ENCODE measurements around the gene EIF3I. TPM values are rescaled to one million over a fixed set of nuclear protein-coding genes. Genes with fewer than 3 reads are reported as not detected.

The EIF3I gene
- total RNA-seq, 1 donor from 2014 or later: 184 TPM

DNA sequence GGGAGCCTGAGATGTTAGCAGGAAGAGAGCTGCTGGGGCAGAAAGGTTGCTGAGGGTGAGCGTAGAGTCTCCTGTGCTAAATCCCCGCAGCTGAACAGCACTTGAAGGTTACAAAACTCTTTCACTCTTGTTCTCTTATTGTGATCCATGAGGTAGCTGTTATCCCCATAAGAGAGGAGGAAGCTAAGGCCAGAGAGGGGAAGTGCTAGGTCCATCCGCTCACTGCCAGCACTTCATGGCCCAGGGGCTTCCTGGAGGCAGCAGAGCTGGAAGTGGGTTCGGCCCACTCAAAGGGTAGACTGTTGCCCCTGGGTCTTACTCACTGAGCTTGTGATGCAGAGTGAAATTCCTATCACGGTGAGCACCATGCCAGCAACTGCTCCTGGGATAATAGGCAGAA is 5.6 kb upstream of the EIF3I start:
- H3K36me3 ChIP-seq (ENCODE audit: insufficient read depth, low read length): peaks cover 16% of the 10 kb centered on the region
- peaks cover 19% of the 10 kb centered on the region for H3K79me2 ChIP-seq (ENCODE audit: insufficient read depth, low read length)
- H3K4me1 Mint-ChIP-seq (ENCODE audit: low read depth, unreplicated experiment): peaks cover 6% of the 10 kb centered on the region
- H2AFZ ChIP-seq (ENCODE audit: low read depth, low read length): no peak overlapping the region
- no peak overlapping the region for H3K27ac Mint-ChIP-seq (ENCODE audit: unreplicated experiment)
- H3K4me1 ChIP-seq (ENCODE audit: insufficient read depth, low read length): peaks cover 9% of the 10 kb centered on the region
- H3K27ac ChIP-seq (ENCODE audit: low read depth, low read length): no peak overlapping the region
- H3K9me3 Mint-ChIP-seq (ENCODE audit: unreplicated experiment): no peaks in the 10 kb centered on the region
- DNase-seq (ENCODE audit: low read depth) (no peak), FAIRE-seq (no peak)
- no peak overlapping the region for H3K9ac ChIP-seq (ENCODE audit: low read length)
- H3K4me2 ChIP-seq (ENCODE audit: low read length): no peak overlapping the region
- H3K9me3 ChIP-seq (ENCODE audit: insufficient read depth, low read depth, low read length): no peaks in the 10 kb centered on the region
- H3K36me3 Mint-ChIP-seq (ENCODE audit: low read depth, unreplicated experiment): peaks cover 10% of the 10 kb centered on the region
- H3K4me3 ChIP-seq (ENCODE audit: insufficient read depth, low read depth, low read length): no peak overlapping the region
- H4K20me1 ChIP-seq (ENCODE audit: insufficient read depth, low read length): no peaks in the 10 kb centered on the region
- no peak overlapping the region for H3K4me3 Mint-ChIP-seq (ENCODE audit: unreplicated experiment)
- H3K27me3 ChIP-seq (ENCODE audit: insufficient read depth, low read length): no peaks in the 10 kb centered on the region
- no peak for TF ChIP-seq EZH2 (IDR thresholded peaks at IDR 0.05; ENCODE audit: insufficient read depth, low read length)
- TF ChIP-seq, protein P1, sequence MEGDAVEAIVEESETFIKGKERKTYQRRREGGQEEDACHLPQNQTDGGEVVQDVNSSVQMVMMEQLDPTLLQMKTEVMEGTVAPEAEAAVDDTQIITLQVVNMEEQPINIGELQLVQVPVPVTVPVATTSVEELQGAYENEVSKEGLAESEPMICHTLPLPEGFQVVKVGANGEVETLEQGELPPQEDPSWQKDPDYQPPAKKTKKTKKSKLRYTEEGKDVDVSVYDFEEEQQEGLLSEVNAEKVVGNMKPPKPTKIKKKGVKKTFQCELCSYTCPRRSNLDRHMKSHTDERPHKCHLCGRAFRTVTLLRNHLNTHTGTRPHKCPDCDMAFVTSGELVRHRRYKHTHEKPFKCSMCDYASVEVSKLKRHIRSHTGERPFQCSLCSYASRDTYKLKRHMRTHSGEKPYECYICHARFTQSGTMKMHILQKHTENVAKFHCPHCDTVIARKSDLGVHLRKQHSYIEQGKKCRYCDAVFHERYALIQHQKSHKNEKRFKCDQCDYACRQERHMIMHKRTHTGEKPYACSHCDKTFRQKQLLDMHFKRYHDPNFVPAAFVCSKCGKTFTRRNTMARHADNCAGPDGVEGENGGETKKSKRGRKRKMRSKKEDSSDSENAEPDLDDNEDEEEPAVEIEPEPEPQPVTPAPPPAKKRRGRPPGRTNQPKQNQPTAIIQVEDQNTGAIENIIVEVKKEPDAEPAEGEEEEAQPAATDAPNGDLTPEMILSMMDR (IDR thresholded peaks at IDR 0.05; ENCODE audit: insufficient read depth, low read depth, low read length): no peak
- no peaks in the 10 kb centered on the region for H3K27me3 Mint-ChIP-seq (ENCODE audit: low read depth, unreplicated experiment)

DNA sequence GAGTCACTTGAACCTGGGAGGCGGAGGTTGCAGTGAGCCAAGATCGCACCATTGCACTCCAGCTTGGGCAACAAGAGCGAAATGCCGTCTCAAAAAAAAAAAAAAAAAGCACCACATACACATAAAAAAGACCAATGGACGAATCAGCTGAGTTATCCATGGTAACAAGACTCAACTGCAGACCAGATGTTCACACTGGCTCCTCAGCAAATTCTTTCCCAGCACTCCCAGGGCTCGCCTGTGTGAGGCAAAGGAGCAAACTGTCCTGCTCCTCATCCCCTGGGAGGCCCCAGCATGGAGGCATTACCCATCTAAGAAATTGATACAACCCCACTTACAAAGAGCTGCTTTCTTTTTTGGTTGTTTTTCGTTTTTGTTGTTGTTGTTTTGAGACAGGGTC is 3.2 kb upstream of the EIF3I start:
- H3K9me3 Mint-ChIP-seq (ENCODE audit: unreplicated experiment): no peaks in the 10 kb centered on the region
- Histone ChIP-seq H3K9me3 (ENCODE audit: insufficient read depth, low read depth, low read length) (no peaks in the 10 kb centered on the region), H3K4me1 (ENCODE audit: insufficient read depth, low read length) (peaks cover 19% of the 10 kb centered on the region), H4K20me1 (ENCODE audit: insufficient read depth, low read length) (peaks cover 5% of the 10 kb centered on the region), H2AFZ (ENCODE audit: low read depth, low read length) (no peak overlapping the region), H3K4me2 (ENCODE audit: low read length) (no peak overlapping the region), H3K9ac (ENCODE audit: low read length) (no peak overlapping the region), H3K27me3 (ENCODE audit: insufficient read depth, low read length) (no peaks in the 10 kb centered on the region), H3K4me3 (ENCODE audit: insufficient read depth, low read depth, low read length) (no peak overlapping the region), H3K79me2 (ENCODE audit: insufficient read depth, low read length) (peaks cover 43% of the 10 kb centered on the region), H3K27ac (ENCODE audit: low read depth, low read length) (no peak overlapping the region), H3K36me3 (ENCODE audit: insufficient read depth, low read length) (peaks cover 16% of the 10 kb centered on the region)
- no peak overlapping the region for H3K4me3 Mint-ChIP-seq (ENCODE audit: unreplicated experiment)
- FAIRE-seq (no peak), DNase-seq (ENCODE audit: low read depth) (no peak)
- H3K27ac Mint-ChIP-seq (ENCODE audit: unreplicated experiment): peak overlapping the region; percentile 26
- H3K36me3 Mint-ChIP-seq (ENCODE audit: low read depth, unreplicated experiment): peaks cover 14% of the 10 kb centered on the region
- TF ChIP-seq, protein P1 (IDR thresholded peaks at IDR 0.05; ENCODE audit: insufficient read depth, low read depth, low read length): no peak
- no peak for TF ChIP-seq EZH2 (IDR thresholded peaks at IDR 0.05; ENCODE audit: insufficient read depth, low read length)
- no peaks in the 10 kb centered on the region for H3K27me3 Mint-ChIP-seq (ENCODE audit: low read depth, unreplicated experiment)
- peaks cover 12% of the 10 kb centered on the region for H3K4me1 Mint-ChIP-seq (ENCODE audit: low read depth, unreplicated experiment)

DNA sequence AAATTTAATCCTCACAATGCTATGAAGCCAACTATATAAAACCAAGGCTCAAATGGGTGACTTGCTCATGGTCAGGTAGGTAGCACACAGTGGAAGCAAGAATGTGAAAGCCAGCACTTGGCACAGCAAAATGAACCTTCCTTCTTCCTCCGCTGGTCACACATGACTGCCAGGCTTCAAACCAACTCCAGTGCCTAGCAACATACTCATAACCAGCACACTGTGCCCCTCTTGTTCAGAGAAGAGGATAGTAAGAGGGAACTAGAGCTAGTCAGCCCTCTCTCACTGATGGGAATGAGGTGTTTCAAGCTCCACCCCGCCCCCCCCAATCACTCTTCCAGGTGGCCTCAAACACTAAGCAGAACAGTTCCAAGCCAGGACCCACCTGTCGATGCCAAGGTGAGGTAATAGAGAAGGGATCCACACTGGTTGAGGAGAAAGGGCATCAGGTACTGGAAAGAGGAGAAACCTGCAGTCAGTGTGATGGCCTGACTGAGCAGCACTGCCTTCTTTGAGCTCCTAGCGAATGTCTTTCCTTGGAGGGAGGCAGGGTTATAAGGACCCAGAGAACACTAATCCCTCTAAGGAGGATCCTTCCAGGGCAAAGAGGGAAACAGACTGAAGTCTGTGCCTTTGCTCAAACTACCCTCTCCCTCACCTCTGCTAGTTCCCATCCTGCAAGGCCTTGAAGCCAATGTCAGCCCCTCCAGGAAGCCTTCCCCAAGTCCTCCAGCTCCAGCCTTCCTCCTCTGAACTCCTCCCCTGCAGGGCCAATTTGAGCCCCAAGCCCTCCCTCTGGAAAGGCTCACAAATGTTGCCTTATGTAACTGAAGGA is 1.2 kb upstream of the EIF3I start:
- no peaks in the 10 kb centered on the region for H3K27me3 Mint-ChIP-seq (ENCODE audit: low read depth, unreplicated experiment)
- H3K36me3 ChIP-seq (ENCODE audit: insufficient read depth, low read length): peaks cover 21% of the 10 kb centered on the region
- H3K9ac ChIP-seq (ENCODE audit: low read length): peak overlapping the region; percentile 100
- H3K79me2 ChIP-seq (ENCODE audit: insufficient read depth, low read length): peaks cover 52% of the 10 kb centered on the region
- no peak overlapping the region for H3K27ac ChIP-seq (ENCODE audit: low read depth, low read length)
- H3K9me3 ChIP-seq (ENCODE audit: insufficient read depth, low read depth, low read length): no peaks in the 10 kb centered on the region
- peaks cover 19% of the 10 kb centered on the region for H3K4me1 ChIP-seq (ENCODE audit: insufficient read depth, low read length)
- no peak for DNase-seq (ENCODE audit: low read depth)
- peaks cover 20% of the 10 kb centered on the region for H3K36me3 Mint-ChIP-seq (ENCODE audit: low read depth, unreplicated experiment)
- H3K27me3 ChIP-seq (ENCODE audit: insufficient read depth, low read length): no peaks in the 10 kb centered on the region
- peak overlapping the region; percentile 98 for H3K4me3 Mint-ChIP-seq (ENCODE audit: unreplicated experiment)
- H3K27ac Mint-ChIP-seq (ENCODE audit: unreplicated experiment): peak overlapping the region; percentile 88
- H2AFZ ChIP-seq (ENCODE audit: low read depth, low read length): no peak overlapping the region
- peaks cover 14% of the 10 kb centered on the region for H3K4me1 Mint-ChIP-seq (ENCODE audit: low read depth, unreplicated experiment)
- peak overlapping the region; percentile 98 for H3K4me3 ChIP-seq (ENCODE audit: insufficient read depth, low read depth, low read length)
- H4K20me1 ChIP-seq (ENCODE audit: insufficient read depth, low read length): peaks cover 8% of the 10 kb centered on the region
- peak overlapping the region; percentile 97 for H3K4me2 ChIP-seq (ENCODE audit: low read length)
- FAIRE-seq: no peak
- TF ChIP-seq, protein P1 (IDR thresholded peaks at IDR 0.05; ENCODE audit: insufficient read depth, low read depth, low read length): no peak
- no peak for TF ChIP-seq EZH2 (IDR thresholded peaks at IDR 0.05; ENCODE audit: insufficient read depth, low read length)
- no peaks in the 10 kb centered on the region for H3K9me3 Mint-ChIP-seq (ENCODE audit: unreplicated experiment)
